HG03442 (cell line): Measurements from ENCODE around the gene C11orf21.

Source experiments
- ATAC-seq: cut with Tn5 transposase; IDR thresholded peaks from one replicate; pipeline ENCODE4 v1.9.1; 2021; ENCODE audit warnings: mild to moderate bottlenecking, moderate library complexity; ENCODE audit not compliant: unreplicated experiment

Gene C11orf21

GRCh38 chr11:2272228-2272945 is 29.3 kb downstream of the C11orf21 start:
- ATAC-seq: no peak

- no peak for ATAC-seq
Observed at GRCh38 chr11:2271327-2272227, 30.1 kb downstream of the C11orf21 start.

- no peak for ATAC-seq
Observed at GRCh38 chr11:2271077-2271326, 30.7 kb downstream of the C11orf21 start.

GRCh38 chr11:2270322-2271076 is 31.2 kb downstream of the C11orf21 start, which contains the start of gene ASCL2:
Gene ASCL2, minus strand, starts transcription at chr11:2270588. Its CDS starts 256 bp downstream, at chr11:2270332.
- ATAC-seq: no peak

GRCh38 chr11:2269601-2270321 is 32.0 kb downstream of the C11orf21 start:
- ATAC-seq: no peak

- ATAC-seq: no peak
Observed at GRCh38 chr11:2268729-2269600, 32.8 kb downstream of the C11orf21 start.

GRCh38 chr11:2267851-2268728 is 33.6 kb downstream of the C11orf21 start:
- ATAC-seq: no peak

- ATAC-seq: no peak
Observed at GRCh38 chr11:2267306-2267850, 34.3 kb downstream of the C11orf21 start.

GRCh38 chr11:2266586-2267305 is 35.0 kb downstream of the C11orf21 start:
- ATAC-seq: no peak

GRCh38 chr11:2265854-2266585 is 35.7 kb downstream of the C11orf21 start:
- no peak for ATAC-seq

GRCh38 chr11:2265396-2265795 is 36.3 kb downstream of the C11orf21 start:
- no peak for ATAC-seq

- ATAC-seq: no peak
Observed at GRCh38 chr11:2264366-2265053, 37.2 kb downstream of the C11orf21 start.

- no peak for ATAC-seq
Observed at GRCh38 chr11:2263724-2264360, 37.9 kb downstream of the C11orf21 start.

GRCh38 chr11:2263071-2263565 is 38.6 kb downstream of the C11orf21 start:
- ATAC-seq: no peak

- ATAC-seq: no peak
Observed at GRCh38 chr11:2262301-2263070, 39.2 kb downstream of the C11orf21 start.
